HG03439 (cell line): ENCODE data around the gene SLC39A10.
"Not testable (repeated sequence)": the region's sequence is repeated elsewhere in the genome, so short reads cannot be mapped to it uniquely, and the experiment has no call there.

Source experiments
- ATAC-seq: cut with Tn5 transposase; IDR thresholded peaks from one replicate; pipeline ENCODE4 v1.9.1; 2021; ENCODE audit warnings: mild to moderate bottlenecking, moderate library complexity; ENCODE audit not compliant: unreplicated experiment

Gene SLC39A10

DNA sequence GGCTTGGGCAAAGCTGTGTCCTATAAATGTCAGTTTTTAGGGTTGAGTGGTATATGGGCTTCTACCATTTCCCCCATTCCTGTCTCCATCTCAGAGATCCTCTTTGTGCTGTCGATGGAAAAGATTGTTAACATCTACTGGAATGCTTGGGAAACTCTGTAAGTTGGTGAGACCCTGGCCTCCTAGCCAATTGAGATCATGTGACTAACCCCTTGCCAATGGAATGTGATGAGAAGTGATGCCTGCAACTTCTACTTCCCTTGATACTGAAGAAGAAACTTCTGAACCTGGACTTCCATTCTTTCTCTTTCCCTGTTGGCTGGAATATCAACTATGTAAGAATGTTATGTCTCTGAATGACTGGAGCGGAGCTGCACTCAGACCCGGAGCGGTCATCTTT, 14.5 kb downstream of the SLC39A10 start:
- ATAC-seq = no peak

DNA sequence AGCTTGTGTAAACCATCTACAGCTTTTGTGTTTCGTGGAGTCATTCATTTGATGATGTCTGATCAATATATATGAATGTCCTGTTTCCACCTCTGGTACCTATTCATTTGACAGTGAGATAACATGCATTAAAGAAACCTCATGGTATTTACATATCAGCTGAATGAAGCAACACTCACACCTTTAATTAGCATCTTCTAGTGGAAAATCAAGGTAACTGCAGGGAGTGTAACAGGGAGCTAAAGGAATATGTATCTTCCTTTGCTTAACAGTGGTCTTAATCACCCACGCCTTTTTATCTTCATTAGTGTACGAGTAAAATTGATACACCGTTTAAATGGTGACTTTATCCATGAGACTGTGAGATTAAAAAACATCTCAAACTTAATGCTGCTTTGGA, 15.6 kb downstream of the SLC39A10 start:
- ATAC-seq = no peak

DNA sequence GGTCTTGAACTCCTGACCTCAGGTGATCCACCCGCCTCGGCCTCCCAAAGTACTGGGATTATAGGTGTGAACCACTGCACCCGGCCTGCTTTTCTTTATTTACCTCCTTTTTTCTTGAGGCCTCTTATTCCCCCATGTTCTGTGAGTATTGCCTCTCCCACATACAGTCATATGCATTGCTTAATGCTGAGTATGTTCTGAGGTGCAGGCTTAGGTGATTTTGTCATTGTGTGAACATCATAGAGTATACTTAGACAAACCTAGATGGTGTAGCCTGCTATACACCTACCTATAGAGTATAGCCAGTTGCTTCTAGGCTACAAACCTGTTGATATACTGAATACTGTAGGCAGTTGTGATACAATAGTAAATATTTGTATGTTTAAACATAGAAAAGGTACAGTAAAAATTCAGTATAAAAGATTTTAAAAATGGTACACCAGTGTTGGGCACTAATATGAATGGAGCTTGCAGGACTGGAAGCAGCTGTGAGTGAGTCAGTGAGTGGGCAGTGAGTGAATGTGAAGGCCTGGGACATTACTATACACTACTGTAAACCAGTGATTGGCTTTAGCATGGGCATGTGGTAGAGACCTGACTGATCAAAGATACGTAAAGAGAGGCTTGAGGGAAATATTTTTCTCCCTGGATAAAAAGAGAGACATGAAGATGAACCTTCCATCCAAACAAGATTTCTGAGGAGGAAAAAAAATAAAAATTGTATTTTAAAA, 17.6 kb downstream of the SLC39A10 start:
- no peak for ATAC-seq

DNA sequence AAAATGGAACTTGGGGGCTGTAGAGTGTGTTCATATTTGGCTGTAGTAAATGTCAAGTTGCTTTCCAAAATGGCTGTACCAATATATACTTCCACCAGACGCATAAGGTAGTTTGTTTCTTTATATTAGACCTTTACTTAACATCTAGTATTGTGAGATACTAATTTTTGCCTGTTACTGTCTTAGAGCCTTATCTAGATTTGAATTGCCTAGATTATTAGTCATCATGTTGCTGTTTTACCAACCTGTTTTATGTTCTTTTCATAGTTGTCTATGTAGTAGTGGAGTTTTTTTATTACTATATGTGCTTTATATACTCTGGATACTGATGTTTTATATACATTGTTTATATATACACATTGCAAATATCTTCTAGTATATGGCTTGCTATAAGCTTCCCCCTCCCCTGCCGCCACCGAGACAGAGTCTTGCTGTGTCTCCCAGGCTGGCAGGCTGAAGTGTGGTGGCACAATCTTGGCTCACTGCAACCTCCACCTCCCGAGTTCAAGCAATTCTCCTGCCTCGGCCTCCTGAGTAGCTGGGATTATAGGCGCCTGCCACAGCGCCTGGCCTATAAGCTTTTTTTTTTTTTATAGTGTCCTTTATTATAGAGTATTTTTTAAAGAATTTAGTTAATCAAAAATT, 18.9 kb downstream of the SLC39A10 start:
- no peak for ATAC-seq

DNA sequence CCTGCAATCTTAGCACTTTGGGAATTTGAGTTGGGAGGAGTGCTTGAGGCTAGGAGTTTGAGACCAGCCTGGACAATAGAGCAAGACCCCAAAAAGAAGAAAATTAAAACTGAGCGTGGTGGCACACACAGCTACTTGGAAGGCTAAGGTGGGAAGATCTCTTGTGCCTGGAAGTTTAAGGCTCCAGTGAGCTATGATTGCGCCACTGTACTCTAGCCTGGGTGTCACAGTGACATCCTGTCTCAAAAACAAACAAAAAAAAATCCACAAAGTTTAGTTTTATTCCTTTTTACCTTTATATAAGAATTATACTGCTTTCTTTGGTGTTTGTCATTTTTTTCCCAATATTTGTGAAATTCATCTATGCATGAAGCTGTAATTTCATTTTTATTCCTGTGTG, 20.3 kb downstream of the SLC39A10 start:
- no peak for ATAC-seq

DNA sequence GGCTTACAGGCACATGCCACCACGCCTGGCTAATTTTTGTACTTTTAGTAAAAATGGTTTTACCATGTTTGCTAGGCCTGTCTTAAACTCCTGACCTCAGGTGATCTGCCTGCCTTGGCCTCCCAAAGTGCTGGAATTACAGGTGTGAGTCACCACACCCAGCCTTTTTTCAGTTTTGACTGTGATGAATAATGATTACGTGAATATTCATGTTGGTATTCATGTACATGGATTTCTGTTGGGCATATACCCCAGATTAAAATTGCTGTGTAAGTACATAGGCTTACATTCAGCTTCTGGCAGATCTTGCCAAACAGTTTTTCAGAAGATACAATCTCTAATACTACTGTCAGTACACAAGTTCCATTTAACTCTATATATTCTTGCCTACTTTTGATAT, 20.9 kb downstream of the SLC39A10 start:
- no peak for ATAC-seq

DNA sequence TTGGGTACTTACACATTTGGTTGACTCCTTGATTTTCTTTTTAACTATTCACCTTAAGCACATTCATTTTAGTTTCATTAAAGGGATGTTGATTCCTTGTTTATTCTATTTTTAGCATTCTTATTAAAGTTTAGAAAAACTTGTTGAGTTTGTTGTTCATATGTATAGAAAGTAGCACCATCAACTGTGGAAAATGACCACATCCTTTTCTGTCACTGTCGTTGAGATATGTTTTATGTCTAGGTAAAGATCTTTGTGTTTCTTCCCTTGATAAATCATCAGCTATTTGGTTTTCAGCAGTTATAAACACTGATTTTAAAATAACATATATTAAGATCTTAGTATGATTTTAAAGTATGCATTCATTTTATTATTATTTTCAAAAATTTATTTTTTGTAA, 25.1 kb downstream of the SLC39A10 start:
- no peak for ATAC-seq

DNA sequence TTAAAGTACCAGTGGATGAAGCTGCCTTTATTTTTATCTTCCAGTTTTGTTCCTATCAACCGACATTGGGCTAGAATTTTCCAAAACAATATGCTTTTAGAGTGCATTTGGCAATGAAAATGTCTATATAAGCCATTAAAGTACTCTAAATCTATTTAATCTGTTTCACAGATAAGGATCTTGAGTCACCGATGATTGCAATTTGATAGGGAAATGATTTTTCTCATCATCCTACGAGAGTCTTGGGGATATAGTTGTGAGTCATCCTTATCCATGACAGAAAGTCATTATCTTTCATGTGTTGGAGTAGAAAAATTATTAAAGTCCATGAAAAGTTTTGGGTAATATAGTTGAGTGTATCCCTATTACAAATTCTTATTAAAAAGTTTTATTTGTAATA, 26.1 kb downstream of the SLC39A10 start:
- no peak for ATAC-seq

DNA sequence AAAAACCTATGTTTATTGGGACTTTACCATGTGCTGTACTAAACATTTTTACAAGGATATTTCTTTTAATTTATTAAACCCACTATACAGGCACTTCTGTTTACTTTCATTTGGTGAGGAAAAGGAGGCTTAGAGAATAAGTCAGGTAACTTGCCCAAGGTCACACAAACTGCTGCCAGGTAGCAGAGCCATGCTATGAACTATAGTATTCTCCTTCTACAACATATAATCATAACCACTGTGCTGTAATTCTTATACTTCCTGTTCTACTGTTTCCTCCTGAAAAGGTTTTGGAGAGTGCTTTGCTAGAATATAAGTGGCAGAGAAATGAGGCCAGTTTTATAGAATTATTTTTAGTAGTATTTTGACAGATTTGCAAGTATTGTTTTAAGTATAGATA, 29.5 kb downstream of the SLC39A10 start:
- ATAC-seq = no peak

DNA sequence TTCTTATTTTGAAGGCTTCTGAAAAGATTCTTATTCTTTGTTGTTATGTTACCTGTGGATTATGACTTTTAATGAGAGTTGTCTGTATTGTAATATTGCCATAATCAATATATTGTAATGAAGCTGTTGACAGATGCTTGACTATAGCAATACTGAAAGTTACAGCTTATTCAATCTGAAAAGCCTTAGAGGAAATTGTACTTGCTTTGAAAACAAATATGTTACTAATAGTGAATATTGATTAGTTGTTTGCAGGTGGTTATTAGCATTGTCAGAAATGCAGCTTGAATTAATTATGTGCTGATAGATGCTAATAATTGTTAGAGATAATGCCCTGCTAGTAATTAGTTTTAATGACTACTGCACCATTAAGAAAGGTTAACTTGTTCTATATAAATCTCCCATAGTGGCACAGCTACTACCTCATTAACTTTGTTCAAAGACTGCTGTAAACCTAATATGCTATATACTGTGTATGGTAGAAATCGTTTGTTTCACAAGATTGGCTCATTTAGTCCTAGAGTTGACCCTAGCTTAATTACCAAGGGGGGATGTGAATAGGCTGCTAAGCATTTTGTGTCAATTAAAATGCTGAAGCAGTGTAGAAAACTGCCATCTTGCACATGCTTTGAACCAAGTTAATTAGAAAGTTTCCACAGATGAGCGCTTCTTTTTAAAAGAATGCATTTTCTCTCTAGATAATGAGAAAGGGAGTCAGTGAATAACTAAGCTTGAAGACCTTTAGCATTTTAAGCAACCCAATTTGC, 30.5 kb downstream of the SLC39A10 start:
- ATAC-seq = no peak

DNA sequence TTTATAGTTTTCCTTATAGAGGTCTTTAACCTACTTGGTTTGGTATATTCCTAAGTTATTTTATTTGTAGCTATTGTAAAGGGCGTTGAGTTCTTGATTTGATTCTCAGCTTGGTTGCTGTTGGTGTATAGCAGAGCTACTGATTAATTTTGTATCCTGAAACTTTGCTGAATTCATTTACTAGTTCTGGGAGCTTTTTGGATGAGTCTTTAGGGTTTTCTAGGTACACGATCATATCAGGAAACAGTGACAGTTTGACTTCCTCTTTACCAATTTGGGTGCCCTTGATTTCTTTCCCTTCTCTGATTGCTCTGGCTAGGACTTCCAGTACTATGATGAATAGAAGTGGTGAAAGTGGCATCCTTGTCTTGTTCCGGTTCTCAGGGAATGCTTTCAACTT, 35.5 kb downstream of the SLC39A10 start:
- ATAC-seq = not testable (repeated sequence)

DNA sequence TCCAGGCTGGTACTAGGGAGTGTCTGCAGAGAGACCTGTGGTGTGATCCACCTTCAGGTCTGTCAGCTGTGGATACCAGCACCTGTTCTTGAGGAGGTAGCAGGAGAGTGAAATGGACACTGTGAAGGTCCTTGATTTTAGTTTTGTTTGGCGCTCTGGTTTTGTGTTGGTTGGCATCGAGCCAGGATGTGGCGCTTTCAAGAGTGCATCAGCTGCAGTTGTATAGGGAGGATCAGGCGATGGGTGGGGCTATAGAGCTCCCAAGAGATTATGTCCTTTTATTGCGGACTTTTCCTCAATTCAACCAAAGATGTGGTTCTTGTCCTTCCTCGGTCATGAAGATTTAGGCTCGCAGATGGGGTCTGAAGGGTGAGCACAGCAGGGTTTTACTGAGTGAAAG, 37.5 kb downstream of the SLC39A10 start:
- no peak for ATAC-seq

DNA sequence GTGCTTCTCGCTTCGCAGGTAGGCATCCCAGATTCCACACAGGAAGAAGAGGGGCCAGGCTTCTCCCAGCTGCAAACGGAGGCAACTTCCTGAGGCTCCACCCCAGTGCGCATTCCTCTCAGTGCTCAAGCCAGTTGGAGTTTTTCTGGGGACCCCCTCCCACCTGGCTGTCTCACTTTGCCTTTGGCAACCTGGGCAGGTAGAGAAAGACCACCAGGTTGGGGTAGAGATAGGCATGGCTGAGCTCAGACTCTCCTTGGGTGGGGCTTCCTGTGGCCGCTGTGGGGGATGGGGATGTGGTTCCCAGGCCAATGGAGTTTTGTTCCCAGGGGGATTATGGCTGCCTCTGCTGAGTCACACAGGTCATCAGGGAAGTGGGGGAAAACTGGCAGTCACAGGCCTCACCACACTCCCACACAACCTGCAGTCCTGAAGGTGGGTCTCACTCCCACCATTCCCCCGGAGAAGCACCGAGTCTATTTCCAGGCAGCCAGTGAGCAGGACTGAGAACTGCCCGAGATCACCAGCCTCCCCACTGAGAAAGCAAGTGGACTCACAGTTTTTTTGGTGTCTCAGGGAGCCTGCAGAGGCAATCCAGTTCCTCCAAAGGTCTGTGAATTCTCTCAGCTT, 38.1 kb downstream of the SLC39A10 start:
- ATAC-seq = no peak

DNA sequence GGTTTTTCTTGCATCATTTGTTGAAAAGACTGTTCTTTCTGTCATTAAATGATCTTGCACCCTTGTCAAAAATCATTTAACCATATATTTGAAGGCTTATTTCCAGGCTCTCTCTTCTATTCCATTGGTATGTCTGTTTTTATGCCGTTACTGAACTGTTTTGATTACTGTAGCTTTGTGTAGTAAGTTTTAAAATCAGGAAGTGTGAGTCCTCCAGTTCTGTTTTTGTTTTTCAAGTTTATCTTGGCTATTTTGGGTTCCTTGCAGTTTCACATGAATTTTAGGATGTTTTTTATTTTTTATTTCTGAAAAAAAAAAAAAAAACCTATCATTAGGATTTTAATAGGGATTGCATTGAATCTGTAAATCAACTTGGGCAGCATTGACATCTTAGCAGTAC, 39.0 kb downstream of the SLC39A10 start:
- no peak for ATAC-seq

DNA sequence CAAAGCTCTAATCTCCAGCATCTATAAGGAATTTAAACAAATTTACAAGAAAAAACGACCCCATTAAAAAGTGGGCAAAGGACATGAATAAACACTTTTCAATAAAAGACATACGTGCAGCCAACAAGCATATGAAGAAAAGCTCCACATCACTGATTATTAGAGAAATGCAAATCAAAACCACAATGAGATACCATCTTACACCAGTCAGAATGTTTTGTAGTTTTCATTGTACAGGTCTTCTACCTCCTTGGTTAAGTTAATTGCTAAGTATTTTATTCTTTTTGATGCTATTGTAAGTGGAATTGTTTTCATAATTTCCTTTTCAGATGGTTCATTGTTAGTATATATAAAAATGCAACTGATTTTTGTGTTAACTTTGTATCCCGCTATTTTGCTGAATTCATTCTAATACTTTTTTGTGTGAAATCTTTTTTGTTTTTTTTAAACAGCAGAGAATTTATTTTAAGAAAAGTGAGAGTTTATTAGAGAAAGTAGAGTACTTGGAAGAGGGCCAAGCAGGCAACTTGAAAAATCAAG, 40.7 kb downstream of the SLC39A10 start:
- no peak for ATAC-seq

DNA sequence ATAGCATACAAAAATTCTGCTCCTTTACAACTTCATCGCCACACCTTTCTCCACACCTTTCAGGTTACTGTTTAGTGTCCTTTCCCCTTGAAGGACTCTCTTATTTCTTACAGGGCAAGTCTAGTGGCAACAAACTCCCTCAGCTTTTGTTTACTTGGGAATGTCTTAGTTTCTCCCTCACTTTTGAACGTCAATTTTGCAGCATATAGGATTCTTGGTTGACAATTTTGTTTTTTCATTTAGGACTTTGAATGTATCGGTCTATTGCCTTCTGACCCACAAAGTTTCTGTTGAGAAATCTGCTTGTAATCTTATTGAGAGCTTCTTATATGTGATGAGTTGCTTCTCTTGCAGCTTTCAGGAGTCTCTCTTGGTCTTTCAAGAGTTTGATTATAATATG, 43.5 kb downstream of the SLC39A10 start:
- ATAC-seq = no peak

DNA sequence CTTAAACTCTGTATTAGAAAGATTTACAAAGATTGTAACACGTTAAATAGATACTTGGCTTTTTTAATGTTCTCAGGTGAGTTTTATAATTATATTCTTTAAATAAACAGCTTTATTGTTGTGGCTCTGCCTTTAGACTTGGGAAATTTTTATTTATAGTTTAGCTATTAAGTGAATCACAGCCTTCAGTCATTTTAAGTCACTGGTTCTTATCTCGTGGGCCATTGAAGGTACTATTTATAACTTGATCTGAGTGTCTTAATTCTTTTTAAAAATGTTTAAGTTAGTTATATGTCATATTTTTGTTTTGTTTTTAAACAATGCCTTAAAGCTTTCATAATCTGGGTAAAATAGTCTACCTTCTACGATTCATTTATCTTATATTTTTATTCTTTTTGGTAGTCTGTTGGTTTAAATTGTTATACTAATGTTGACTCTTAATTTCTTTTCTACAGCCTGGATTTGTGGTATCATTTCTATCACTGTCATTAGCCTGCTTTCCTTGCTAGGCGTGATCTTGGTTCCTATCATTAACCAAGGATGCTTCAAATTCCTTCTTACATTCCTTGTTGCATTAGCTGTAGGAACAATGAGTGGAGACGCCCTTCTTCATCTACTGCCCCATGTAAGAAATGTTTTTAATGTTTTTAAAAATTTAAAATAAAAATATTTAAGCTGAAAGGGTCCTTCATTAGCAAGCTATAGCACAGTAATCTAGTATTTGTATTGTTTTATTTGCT, 49.3 kb downstream of the SLC39A10 start:
- ATAC-seq = no peak

DNA sequence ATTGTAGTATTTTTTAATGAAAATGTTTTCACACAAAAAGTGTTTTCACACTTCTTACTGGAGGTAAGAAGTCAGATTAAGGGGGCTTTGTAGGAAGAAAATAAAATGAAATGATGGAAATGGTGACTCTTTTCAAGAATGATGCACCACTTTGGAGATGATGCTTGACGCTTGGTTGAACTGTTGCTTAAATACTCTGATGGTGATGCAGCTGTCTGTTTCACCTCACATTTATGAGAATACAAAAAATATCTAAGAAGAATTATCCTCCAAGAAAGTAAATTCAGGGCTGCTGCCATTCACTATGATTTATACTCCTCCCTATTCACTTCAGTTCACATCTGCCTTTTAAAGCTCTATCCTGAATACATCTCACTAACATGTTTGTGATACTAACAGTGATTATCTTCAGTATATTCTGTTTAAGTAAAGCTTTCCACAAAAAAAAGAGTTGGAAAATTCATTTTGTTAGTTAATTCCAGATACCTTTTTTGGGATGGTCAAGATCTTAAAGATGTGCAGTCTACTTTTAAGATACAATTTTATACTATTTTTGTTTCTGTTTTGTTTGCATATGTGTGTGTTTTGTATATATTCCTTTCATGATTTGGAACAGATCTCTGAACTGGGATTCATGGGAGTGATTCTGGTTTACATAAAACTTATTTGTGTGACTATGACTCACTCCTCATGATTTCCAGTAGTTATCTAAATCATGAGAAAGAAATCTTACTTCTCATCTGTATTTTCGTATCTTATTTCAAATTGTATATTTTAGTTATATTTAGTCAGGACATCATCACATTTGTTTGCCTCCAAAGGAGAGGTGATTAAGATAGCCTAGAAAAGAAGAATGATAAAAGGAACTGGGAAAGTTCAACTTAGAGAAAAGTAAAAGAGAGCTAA, 53.1 kb downstream of the SLC39A10 start:
- ATAC-seq = no peak

DNA sequence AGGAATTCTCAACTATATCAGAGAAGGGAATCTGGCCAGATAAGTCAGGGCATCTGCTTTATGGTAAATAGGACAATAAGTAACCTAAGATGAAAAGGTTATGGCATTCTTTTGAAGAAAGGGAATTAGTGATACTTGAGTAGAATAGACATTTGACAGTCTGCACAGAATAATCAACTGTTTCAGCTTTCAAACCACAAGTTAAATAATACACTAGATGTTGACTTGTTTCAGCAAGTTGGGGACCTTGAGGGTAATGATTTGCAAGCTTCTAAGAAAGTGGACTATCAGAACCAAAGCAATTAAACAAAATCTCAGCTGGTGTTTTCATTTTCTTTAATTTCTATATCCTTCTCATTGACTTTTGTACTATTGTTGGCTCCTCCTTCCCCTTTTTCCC, 54.5 kb downstream of the SLC39A10 start:
- ATAC-seq = no peak

DNA sequence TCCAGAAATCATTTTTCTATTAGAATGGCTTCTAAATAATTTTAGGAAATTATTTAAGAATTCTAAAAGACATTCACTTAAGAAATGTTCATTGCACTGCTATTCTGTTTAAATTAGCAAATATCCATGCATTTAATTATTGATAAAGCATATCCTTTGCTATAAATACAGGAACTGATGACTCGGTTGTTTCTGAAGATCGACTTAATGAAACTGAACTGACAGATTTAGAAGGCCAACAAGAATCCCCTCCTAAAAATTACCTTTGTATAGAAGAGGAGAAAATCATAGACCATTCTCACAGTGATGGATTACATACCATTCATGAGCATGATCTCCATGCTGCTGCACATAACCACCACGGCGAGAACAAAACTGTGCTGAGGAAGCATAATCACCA, 59.4 kb downstream of the SLC39A10 start:
- no peak for ATAC-seq
